H9 (cell line): ENCODE results near the gene GRIA1. TPM values are rescaled to one million over a fixed set of nuclear protein-coding genes. Genes with fewer than 3 reads are reported as not detected.

ENCODE experiments used
- DNase-seq: peaks from one replicate; pipeline ENCODE4 v3.0.0-alpha.2; 2017
- H2AFZ ChIP-seq: one replicate; pipeline ENCODE4 v1.6.1; 2013; ENCODE audit warnings: mild to moderate bottlenecking, low read length, control low read depth, moderate library complexity
- H2AK5ac ChIP-seq: 2 replicates; pipeline ENCODE4 v1.6.1; 2013; ENCODE audit warnings: low read length, control low read depth, mixed read lengths; ENCODE audit not compliant: insufficient read length
- H2BK120ac ChIP-seq: one replicate; pipeline ENCODE4 v1.6.1; 2013; ENCODE audit warnings: low read depth, mild to moderate bottlenecking, low read length, control low read depth, inconsistent platforms; ENCODE audit not compliant: poor library complexity, severe bottlenecking
- H2BK12ac ChIP-seq: 2 replicates; pipeline ENCODE4 v1.6.1; 2013; ENCODE audit warnings: low read length, control low read depth, mixed read lengths, low read depth; ENCODE audit not compliant: insufficient read length
- H2BK15ac ChIP-seq: 2 replicates; pipeline ENCODE4 v1.6.1; 2013; ENCODE audit warnings: low read depth, low read length, control low read depth
- H2BK20ac ChIP-seq: one replicate; pipeline ENCODE4 v1.6.1; 2013; ENCODE audit warnings: low read depth, mild to moderate bottlenecking, low read length, control low read depth, inconsistent platforms; ENCODE audit not compliant: poor library complexity, severe bottlenecking
- H2BK5ac ChIP-seq: 2 replicates; pipeline ENCODE4 v1.6.1; 2013; ENCODE audit warnings: low read length, control low read depth, mixed read lengths; ENCODE audit not compliant: insufficient read length
- H3K14ac ChIP-seq: 2 replicates; pipeline ENCODE4 v1.6.1; 2013; ENCODE audit warnings: low read length, control low read depth; ENCODE audit not compliant: insufficient read depth
- H3K18ac ChIP-seq: 2 replicates; pipeline ENCODE4 v1.6.1; 2013; ENCODE audit warnings: low read depth, mild to moderate bottlenecking, mixed read lengths, low read length, control low read depth; ENCODE audit not compliant: insufficient read length
- H3K23ac ChIP-seq: 2 replicates; pipeline ENCODE4 v1.6.1; 2013; ENCODE audit warnings: low read length, control low read depth, mixed read lengths, low read depth; ENCODE audit not compliant: insufficient read length
- H3K23me2 ChIP-seq: 2 replicates; pipeline ENCODE4 v1.6.1; 2013; ENCODE audit warnings: low read depth, mild to moderate bottlenecking, mixed read lengths, low read length, control low read depth; ENCODE audit not compliant: insufficient read length, poor library complexity, severe bottlenecking
- H3K27ac ChIP-seq: 2 replicates; pipeline ENCODE4 v1.5.1; 2013; ENCODE audit warnings: low read length, control low read depth, mixed read lengths, low read depth; ENCODE audit not compliant: insufficient read length
- H3K27me3 ChIP-seq: 2 replicates; pipeline ENCODE4 v1.6.1; 2013; ENCODE audit warnings: low read length, control low read depth, inconsistent platforms; ENCODE audit not compliant: insufficient read depth
- H3K4ac ChIP-seq: 2 replicates; pipeline ENCODE4 v1.6.1; 2013; ENCODE audit warnings: low read depth, mild to moderate bottlenecking, control low read depth, inconsistent platforms, low read length, moderate library complexity
- H3K4me1 ChIP-seq: 2 replicates; pipeline ENCODE4 v1.6.1; 2013; ENCODE audit warnings: low read length, control low read depth, inconsistent platforms; ENCODE audit not compliant: insufficient read depth
- H3K4me2 ChIP-seq: 2 replicates; pipeline ENCODE4 v1.6.1; 2013; ENCODE audit warnings: low read length, control low read depth, mixed read lengths; ENCODE audit not compliant: insufficient read length, insufficient read depth
- H3K56ac ChIP-seq: 2 replicates; pipeline ENCODE4 v1.6.1; 2013; ENCODE audit warnings: low read depth, mild to moderate bottlenecking, mixed read lengths, low read length, control low read depth; ENCODE audit not compliant: insufficient read length
- H3K79me1 ChIP-seq: 2 replicates; pipeline ENCODE4 v1.6.1; 2013; ENCODE audit warnings: low read depth, mild to moderate bottlenecking, moderate library complexity, low read length, control low read depth, inconsistent platforms; ENCODE audit not compliant: insufficient read depth, poor library complexity, severe bottlenecking
- H3K79me2 ChIP-seq: 2 replicates; pipeline ENCODE4 v1.6.1; 2013; ENCODE audit warnings: low read length, control low read depth, inconsistent platforms; ENCODE audit not compliant: insufficient read depth
- H3K9ac ChIP-seq: 2 replicates; pipeline ENCODE4 v1.6.1; 2013; ENCODE audit warnings: low read length, control low read depth, mixed read lengths; ENCODE audit not compliant: insufficient read length; ENCODE audit errors: extremely low read depth
- H3K9me3 ChIP-seq: one replicate; pipeline ENCODE4 v1.6.1; 2013; ENCODE audit warnings: low read depth, low read length, inconsistent platforms; ENCODE audit not compliant: control insufficient read depth
- H3T11ph ChIP-seq: one replicate; pipeline ENCODE4 v1.6.1; 2013; ENCODE audit warnings: mild to moderate bottlenecking, low read length, control low read depth, inconsistent platforms
- H4K20me1 ChIP-seq: one replicate; pipeline ENCODE4 v1.6.1; 2013; ENCODE audit not compliant: control insufficient read depth, insufficient read length, insufficient read depth
- H4K5ac ChIP-seq: 2 replicates; pipeline ENCODE4 v1.6.1; 2013; ENCODE audit warnings: low read depth, mild to moderate bottlenecking, mixed read lengths, low read length, control low read depth; ENCODE audit not compliant: insufficient read length
- H4K8ac ChIP-seq: replicated peaks from 2 replicates; pipeline ENCODE4 v1.6.1; 2013; ENCODE audit warnings: low read length, control low read depth, mixed read lengths, low read depth; ENCODE audit not compliant: insufficient read length
- H4K91ac ChIP-seq: 2 replicates; pipeline ENCODE4 v1.6.1; 2013; ENCODE audit warnings: low read depth, mild to moderate bottlenecking, moderate library complexity, mixed read lengths, low read length, control low read depth; ENCODE audit not compliant: insufficient read length
- H3K27ac Mint-ChIP-seq, 3 experiments: 2 replicates in 2 of 3; 3 replicates in 1 of 3; pipeline ENCODE4 v1.8.0; 2020 to 2021; ENCODE audit warnings: mixed read lengths in 3 of 3, mild to moderate bottlenecking in 1 of 3, moderate library complexity in 1 of 3
- H3K27me3 Mint-ChIP-seq: 2 replicates; pipeline ENCODE4 v1.8.0; 2021; ENCODE audit warnings: low read depth, mild to moderate bottlenecking, moderate library complexity, mixed read lengths
- H3K36me3 Mint-ChIP-seq, 3 experiments: 2 replicates in 2 of 3; 3 replicates in 1 of 3; pipeline ENCODE4 v1.8.0; 2020 to 2021; ENCODE audit warnings: low read depth in 3 of 3, mixed read lengths in 3 of 3; ENCODE audit not compliant: insufficient read depth in 1 of 3
- H3K4me1 Mint-ChIP-seq, 2 experiments: 2 replicates each; pipeline ENCODE4 v1.8.0; 2020; ENCODE audit warnings: mixed read lengths in 2 of 2
- H3K4me3 Mint-ChIP-seq, 2 experiments: 2 replicates in 1 of 2; 3 replicates in 1 of 2; pipeline ENCODE4 v1.8.0; 2020 to 2021; ENCODE audit warnings: mild to moderate bottlenecking in 2 of 2, mixed read lengths in 2 of 2, moderate library complexity in 1 of 2
- H3K9me3 Mint-ChIP-seq, 2 experiments: 2 replicates in 1 of 2; 3 replicates in 1 of 2; pipeline ENCODE4 v1.8.0; 2020; ENCODE audit warnings: mild to moderate bottlenecking in 2 of 2, mixed read lengths in 2 of 2, moderate library complexity in 1 of 2
- CTCF ChIP-seq: fragments of 200-600 bp; sonication (generic); conservative IDR thresholded peaks from 3 replicates; pipeline ENCODE4 v1.8.0; 2021; ENCODE audit warnings: antibody characterized with exemption, mild to moderate bottlenecking
- WGBS: extraction: QIAGEN DNeasy Blood & Tissue Kit; methylation state at CpG from one replicate; pipeline ENCODE4 v1.1.7; 2013; ENCODE audit warnings: missing lambda C conversion rate, low lambda C conversion rate, mixed read lengths; ENCODE audit not compliant: insufficient read length; ENCODE audit errors: extremely low coverage; 5-methylcytosine and 5-hydroxymethylcytosine counted together
- total RNA-seq: library from RNA; stranded (reverse); gene quantifications from 2 replicates; pipeline ENCODE4 v1.2.1, GENCODE V29; 2021

GRIA1 gene
- total RNA-seq, 1 experiment from 2014 or later: 0.52 TPM

- no peaks in the 10 kb centered on the region for H4K20me1 ChIP-seq
- H2BK20ac ChIP-seq: no peak overlapping the region
- Mint-ChIP-seq H3K4me3 (no peak overlapping the region), H3K27ac (no peak overlapping the region; a peak in 1 of 7 replicates), H3K4me1 (no peaks in the 10 kb centered on the region), H3K27me3 (no peaks in the 10 kb centered on the region), H3K36me3 (no peaks in the 10 kb centered on the region), H3K9me3 (no peaks in the 10 kb centered on the region)
- H4K91ac ChIP-seq: no peak overlapping the region
- H2BK5ac ChIP-seq: no peak overlapping the region
- H3K79me2 ChIP-seq: no peaks in the 10 kb centered on the region
- no peak for TF ChIP-seq CTCF
- H4K8ac ChIP-seq: no peak overlapping the region
- H3K27me3 ChIP-seq: no peaks in the 10 kb centered on the region
- no peak overlapping the region for H2AFZ ChIP-seq
- WGBS: no CpG with 5 or more reads among the region's 1 CpG
- H3K23me2 ChIP-seq: no peaks in the 10 kb centered on the region
- no peaks in the 10 kb centered on the region for H3K4me1 ChIP-seq
- H3K18ac ChIP-seq: no peak overlapping the region
- H3K9me3 ChIP-seq: no peaks in the 10 kb centered on the region
- H3K23ac ChIP-seq: no peak overlapping the region
- no peaks in the 10 kb centered on the region for H3K79me1 ChIP-seq
- no peak overlapping the region for H3K4me2 ChIP-seq
- H2AK5ac ChIP-seq: no peak overlapping the region
- H3K27ac ChIP-seq: no peak overlapping the region
- H2BK120ac ChIP-seq: no peak overlapping the region
- no peak overlapping the region for H3T11ph ChIP-seq
- no peak overlapping the region for H3K4ac ChIP-seq
- H4K5ac ChIP-seq: no peak overlapping the region
- DNase-seq: no peak
- no peak overlapping the region for H3K9ac ChIP-seq
- no peak overlapping the region for H2BK15ac ChIP-seq
- H3K56ac ChIP-seq: no peak overlapping the region
- no peak overlapping the region for H3K14ac ChIP-seq
- H2BK12ac ChIP-seq: no peak overlapping the region
Measured at GRCh38 chr5:153592081-153592480, 101.6 kb downstream of the GRIA1 start.
